ENCODE results near the gene HSD11B1.

HSD11B1 gene

GRCh38 chr1:209659909-209660308, 44.7 kb upstream of the HSD11B1 start:
- Histone ChIP-seq H3K14ac (ENCODE audit: low read length) (no peak overlapping the region), H3K4me1 (ENCODE audit: control insufficient read depth in 2 of 2, insufficient read depth in 1 of 2, low read depth in 1 of 2, low read length in 2 of 2) (peaks cover 0 to 14% of the 10 kb centered on the region in 2 donors), H3K23ac (ENCODE audit: low read depth, low read length, poor library complexity) (no peak overlapping the region), H2BK15ac (ENCODE audit: low read length) (no peak overlapping the region), H2BK12ac (ENCODE audit: low read length) (no peak overlapping the region), H4K91ac (ENCODE audit: low read depth, low read length, poor library complexity) (no peak overlapping the region), H3K27ac (replicated peaks; ENCODE audit: low read length) (no peak overlapping the region), H3K9me3 (replicated peaks in 1 of 2; ENCODE audit: control insufficient read depth in 2 of 2, insufficient read depth in 1 of 2, low read depth in 1 of 2, low read length in 2 of 2) (no peaks in the 10 kb centered on the region), H2AK5ac (ENCODE audit: low read depth, low read length) (no peak overlapping the region), H3K4me2 (ENCODE audit: insufficient read depth, low read length, poor library complexity, severe bottlenecking) (no peak overlapping the region), H4K8ac (ENCODE audit: low read depth, low read length) (no peak overlapping the region), H3K4me3 (ENCODE audit: low read length in 2 of 2) (no peak overlapping the region), H3K27me3 (ENCODE audit: control insufficient read depth in 3 of 3, insufficient read depth in 3 of 3, low read depth in 1 of 3, low read length in 3 of 3) (peaks cover 0 to 3% (median 0%) of the 10 kb centered on the region in 3 experiments), H2AFZ (ENCODE audit: low read length) (no peak overlapping the region), H3K79me1 (ENCODE audit: low read depth, low read length) (no peaks in the 10 kb centered on the region), H3K18ac (ENCODE audit: low read length) (no peak overlapping the region), H2BK120ac (ENCODE audit: low read depth, low read length) (no peak overlapping the region), H3K4ac (ENCODE audit: low read length) (no peak overlapping the region), H3K9ac (ENCODE audit: low read depth, low read length, poor library complexity) (no peak overlapping the region), H3K36me3 (replicated peaks in 1 of 2; ENCODE audit: control insufficient read depth in 2 of 2, insufficient read depth in 2 of 2, low read length in 2 of 2) (no peaks in the 10 kb centered on the region), H2BK5ac (ENCODE audit: low read length) (no peak overlapping the region)
- WGBS, 2 donors (ENCODE audit: extremely low coverage in 2 of 2, insufficient read length in 2 of 2, insufficient replicate concordance in 1 of 2), result no CpG with 5 or more reads among the region's 5 CpGs
- no peak for DNase-seq (ENCODE audit: low spot score)

- Histone ChIP-seq H3K36me3 (replicated peaks in 1 of 2; ENCODE audit: control insufficient read depth in 2 of 2, insufficient read depth in 2 of 2, low read length in 2 of 2) (no peaks in the 10 kb centered on the region), H4K8ac (ENCODE audit: low read depth, low read length) (no peak overlapping the region), H2BK15ac (ENCODE audit: low read length) (no peak overlapping the region), H3K14ac (ENCODE audit: low read length) (no peak overlapping the region), H3K4ac (ENCODE audit: low read length) (no peak overlapping the region), H3K4me1 (ENCODE audit: control insufficient read depth in 2 of 2, insufficient read depth in 1 of 2, low read depth in 1 of 2, low read length in 2 of 2) (peaks cover 0 to 14% of the 10 kb centered on the region in 2 donors), H3K18ac (ENCODE audit: low read length) (no peak overlapping the region), H2AFZ (ENCODE audit: low read length) (no peak overlapping the region), H3K9me3 (replicated peaks in 1 of 2; ENCODE audit: control insufficient read depth in 2 of 2, insufficient read depth in 1 of 2, low read depth in 1 of 2, low read length in 2 of 2) (no peaks in the 10 kb centered on the region), H3K9ac (ENCODE audit: low read depth, low read length, poor library complexity) (no peak overlapping the region), H2BK120ac (ENCODE audit: low read depth, low read length) (no peak overlapping the region), H3K79me1 (ENCODE audit: low read depth, low read length) (no peaks in the 10 kb centered on the region), H3K4me3 (ENCODE audit: low read length in 2 of 2) (no peak overlapping the region), H2AK5ac (ENCODE audit: low read depth, low read length) (no peak overlapping the region), H2BK12ac (ENCODE audit: low read length) (no peak overlapping the region), H3K27me3 (ENCODE audit: control insufficient read depth in 3 of 3, insufficient read depth in 3 of 3, low read depth in 1 of 3, low read length in 3 of 3) (no peaks in the 10 kb centered on the region), H2BK5ac (ENCODE audit: low read length) (no peak overlapping the region), H3K27ac (replicated peaks; ENCODE audit: low read length) (no peak overlapping the region), H4K91ac (ENCODE audit: low read depth, low read length, poor library complexity) (no peak overlapping the region), H3K4me2 (ENCODE audit: insufficient read depth, low read length, poor library complexity, severe bottlenecking) (no peak overlapping the region), H3K23ac (ENCODE audit: low read depth, low read length, poor library complexity) (no peak overlapping the region)
- DNase-seq (ENCODE audit: low spot score), result no peak
- WGBS, 2 donors (ENCODE audit: extremely low coverage in 2 of 2, insufficient read length in 2 of 2, insufficient replicate concordance in 1 of 2), result no CpG with 5 or more reads among the region's 1 CpG
Measured at GRCh38 chr1:209661071-209661470, 43.6 kb upstream of the HSD11B1 start.

- Histone ChIP-seq H2BK12ac (ENCODE audit: low read length) (no peak overlapping the region), H3K23ac (ENCODE audit: low read depth, low read length, poor library complexity) (no peak overlapping the region), H3K18ac (ENCODE audit: low read length) (no peak overlapping the region), H2BK5ac (ENCODE audit: low read length) (no peak overlapping the region), H2BK120ac (ENCODE audit: low read depth, low read length) (no peak overlapping the region), H4K91ac (ENCODE audit: low read depth, low read length, poor library complexity) (no peak overlapping the region), H2AK5ac (ENCODE audit: low read depth, low read length) (no peak overlapping the region), H3K9ac (ENCODE audit: low read depth, low read length, poor library complexity) (no peak overlapping the region), H3K36me3 (replicated peaks in 1 of 2; ENCODE audit: control insufficient read depth in 2 of 2, insufficient read depth in 2 of 2, low read length in 2 of 2) (no peaks in the 10 kb centered on the region), H3K79me1 (ENCODE audit: low read depth, low read length) (no peaks in the 10 kb centered on the region), H3K4me1 (ENCODE audit: control insufficient read depth in 2 of 2, insufficient read depth in 1 of 2, low read depth in 1 of 2, low read length in 2 of 2) (peaks cover 0 to 7% of the 10 kb centered on the region in 2 donors), H2BK15ac (ENCODE audit: low read length) (no peak overlapping the region), H3K27ac (replicated peaks; ENCODE audit: low read length) (no peak overlapping the region), H3K4me3 (ENCODE audit: low read length in 2 of 2) (no peak overlapping the region), H2AFZ (ENCODE audit: low read length) (no peak overlapping the region), H4K8ac (ENCODE audit: low read depth, low read length) (no peak overlapping the region), H3K4ac (ENCODE audit: low read length) (no peak overlapping the region), H3K9me3 (replicated peaks in 1 of 2; ENCODE audit: control insufficient read depth in 2 of 2, insufficient read depth in 1 of 2, low read depth in 1 of 2, low read length in 2 of 2) (no peaks in the 10 kb centered on the region), H3K27me3 (ENCODE audit: control insufficient read depth in 3 of 3, insufficient read depth in 3 of 3, low read depth in 1 of 3, low read length in 3 of 3) (no peaks in the 10 kb centered on the region), H3K14ac (ENCODE audit: low read length) (no peak overlapping the region), H3K4me2 (ENCODE audit: insufficient read depth, low read length, poor library complexity, severe bottlenecking) (no peak overlapping the region)
- no CpG with 5 or more reads among the region's 3 CpGs for WGBS, 2 donors (ENCODE audit: extremely low coverage in 2 of 2, insufficient read length in 2 of 2, insufficient replicate concordance in 1 of 2)
- DNase-seq (ENCODE audit: low spot score), result no peak
Measured at GRCh38 chr1:209662879-209663327, 41.7 kb upstream of the HSD11B1 start.

GRCh38 chr1:209667103-209667502, 37.5 kb upstream of the HSD11B1 start:
- H3K4ac ChIP-seq (ENCODE audit: low read length), result no peak overlapping the region
- no peak overlapping the region for H2AK5ac ChIP-seq (ENCODE audit: low read depth, low read length)
- no peak overlapping the region for H3K14ac ChIP-seq (ENCODE audit: low read length)
- H4K8ac ChIP-seq (ENCODE audit: low read depth, low read length), result no peak overlapping the region
- no peak overlapping the region for H3K27ac ChIP-seq (replicated peaks; ENCODE audit: low read length)
- H3K23ac ChIP-seq (ENCODE audit: low read depth, low read length, poor library complexity), result no peak overlapping the region
- no CpG with 5 or more reads among the region's 1 CpG for WGBS, 2 donors (ENCODE audit: extremely low coverage in 2 of 2, insufficient read length in 2 of 2, insufficient replicate concordance in 1 of 2)
- no peak overlapping the region for H3K9ac ChIP-seq (ENCODE audit: low read depth, low read length, poor library complexity)
- DNase-seq (ENCODE audit: low spot score), result no peak
- no peaks in the 10 kb centered on the region for H3K4me1 ChIP-seq (ENCODE audit: control insufficient read depth in 2 of 2, insufficient read depth in 1 of 2, low read depth in 1 of 2, low read length in 2 of 2)
- peaks cover 0 to 1% of the 10 kb centered on the region in 2 donors for H3K9me3 ChIP-seq (replicated peaks in 1 of 2; ENCODE audit: control insufficient read depth in 2 of 2, insufficient read depth in 1 of 2, low read depth in 1 of 2, low read length in 2 of 2)
- H3K79me1 ChIP-seq (ENCODE audit: low read depth, low read length), result no peaks in the 10 kb centered on the region
- H3K27me3 ChIP-seq (ENCODE audit: control insufficient read depth in 3 of 3, insufficient read depth in 3 of 3, low read depth in 1 of 3, low read length in 3 of 3), result peaks cover 0 to 9% (median 0%) of the 10 kb centered on the region in 3 experiments
- H3K36me3 ChIP-seq (replicated peaks in 1 of 2; ENCODE audit: control insufficient read depth in 2 of 2, insufficient read depth in 2 of 2, low read length in 2 of 2), result no peaks in the 10 kb centered on the region
- no peak overlapping the region for H3K18ac ChIP-seq (ENCODE audit: low read length)
- H2BK12ac ChIP-seq (ENCODE audit: low read length), result no peak overlapping the region
- H3K4me2 ChIP-seq (ENCODE audit: insufficient read depth, low read length, poor library complexity, severe bottlenecking), result no peak overlapping the region
- H3K4me3 ChIP-seq (ENCODE audit: low read length in 2 of 2), result no peak overlapping the region
- H2BK15ac ChIP-seq (ENCODE audit: low read length), result no peak overlapping the region
- H2AFZ ChIP-seq (ENCODE audit: low read length), result no peak overlapping the region
- H2BK5ac ChIP-seq (ENCODE audit: low read length), result no peak overlapping the region
- no peak overlapping the region for H4K91ac ChIP-seq (ENCODE audit: low read depth, low read length, poor library complexity)
- H2BK120ac ChIP-seq (ENCODE audit: low read depth, low read length), result no peak overlapping the region

All from neuronal stem cell (in vitro differentiated cells).